HG03575 (cell line): Measurements from ENCODE around the gene SLC1A3.
"Not testable (repeated sequence)": the region's sequence is repeated elsewhere in the genome, so short reads cannot be mapped to it uniquely, and the experiment has no call there.

Experiments
- ATAC-seq: cut with Tn5 transposase; IDR thresholded peaks from one replicate; pipeline ENCODE4 v1.9.1; 2021; ENCODE audit not compliant: unreplicated experiment, insufficient number of reproducible peaks, low FRiP score; ENCODE audit errors: extremely low read depth

SLC1A3 gene

DNA sequence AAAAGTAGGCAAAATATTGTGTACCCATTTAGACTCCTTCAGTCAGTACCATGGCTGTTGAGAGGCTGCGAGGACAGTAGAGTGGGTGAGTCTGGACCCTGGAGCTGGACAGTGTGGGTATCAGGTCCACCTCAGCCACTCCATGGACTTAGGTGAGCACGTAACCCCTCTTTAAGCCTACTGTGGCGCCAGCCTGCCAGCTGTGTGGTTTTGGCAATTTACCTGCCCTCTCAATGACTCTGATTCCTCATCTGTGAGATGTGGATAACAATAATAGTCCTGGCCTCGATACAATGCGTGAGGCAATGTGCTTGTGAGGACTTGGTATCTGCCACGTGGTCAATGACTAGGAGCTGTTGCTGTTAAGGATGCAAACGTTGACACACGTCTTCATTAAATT is 17.9 kb downstream of the SLC1A3 start:
- ATAC-seq, result no peak

DNA sequence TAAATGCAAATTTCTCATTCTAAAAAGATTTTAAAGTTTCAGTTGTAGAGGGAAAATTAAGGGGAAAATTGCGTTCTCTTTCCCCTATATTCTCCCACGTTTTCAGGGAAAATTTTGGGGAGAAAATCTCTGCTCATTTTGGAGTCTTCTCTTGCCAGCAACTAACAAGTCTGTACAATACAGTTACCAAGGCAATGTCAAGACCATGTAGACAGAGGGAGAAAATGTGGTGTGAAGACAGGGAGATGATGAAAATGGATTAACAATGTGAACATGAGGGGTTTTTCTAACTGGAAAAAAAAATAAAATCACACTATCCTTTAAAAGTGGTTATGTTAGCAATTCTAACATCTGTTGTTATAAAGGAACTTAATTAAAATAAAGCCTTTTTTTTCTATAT is 22.3 kb downstream of the SLC1A3 start:
- ATAC-seq, result no peak

DNA sequence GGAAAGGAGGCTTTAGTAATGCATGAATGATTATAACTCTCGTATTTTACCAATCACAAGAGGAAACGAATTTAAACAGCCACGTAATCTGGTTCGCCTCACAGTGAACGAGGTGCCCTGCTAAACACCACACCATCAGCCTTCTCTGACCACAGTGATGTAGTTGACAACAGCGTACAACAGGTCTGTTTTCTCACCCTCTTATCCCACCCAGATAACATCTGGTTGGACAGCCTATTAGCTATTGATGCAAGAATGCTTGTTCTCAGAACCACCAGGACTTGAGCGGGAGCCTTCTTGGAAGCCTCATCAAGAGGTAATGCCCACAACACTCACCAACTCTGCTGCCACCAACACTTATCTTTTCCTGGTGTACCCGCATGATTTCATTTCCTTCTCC is 23.3 kb downstream of the SLC1A3 start:
- no peak for ATAC-seq

DNA sequence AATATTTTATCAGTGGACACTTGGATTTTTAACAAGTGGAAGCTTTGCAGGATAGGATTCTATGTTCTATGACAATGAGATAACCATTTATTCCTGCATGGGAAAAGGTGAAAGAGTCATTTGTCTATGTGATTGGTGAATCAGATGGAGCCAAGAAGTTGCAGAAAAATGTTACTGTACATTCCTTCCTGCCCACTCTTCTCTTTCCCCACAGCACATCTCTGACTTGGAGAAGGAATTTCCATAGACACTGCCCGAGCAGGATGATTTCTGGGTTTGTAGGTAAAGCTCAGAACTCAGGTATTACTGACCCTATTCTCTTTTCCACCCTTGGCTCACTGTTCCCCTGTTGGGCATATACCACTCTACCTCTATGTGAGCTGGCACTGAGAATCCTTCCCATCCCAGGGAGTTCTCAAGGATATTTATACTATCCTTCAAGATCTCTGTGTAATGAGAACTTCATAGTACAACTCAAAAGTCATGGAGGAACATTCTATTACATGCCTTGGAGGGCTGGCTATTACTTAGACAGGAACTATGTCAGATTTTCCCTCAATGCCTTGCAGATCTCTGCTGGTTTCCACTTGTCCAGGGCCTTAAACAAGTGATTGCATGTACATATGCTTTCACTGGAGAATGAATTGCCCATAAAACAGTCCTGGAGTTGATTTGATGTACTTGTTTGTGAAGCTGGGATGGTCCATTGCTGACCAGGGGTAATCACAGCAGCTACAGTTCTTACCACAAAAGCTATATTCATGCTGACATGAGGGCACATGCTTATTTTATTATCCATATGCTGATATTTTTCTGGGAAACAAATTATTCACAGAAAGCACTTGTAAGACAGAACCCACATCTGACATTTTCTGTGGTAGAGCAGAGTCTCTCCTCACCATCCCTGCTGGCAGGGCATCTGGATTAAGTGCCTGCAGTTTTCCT is 24.1 kb downstream of the SLC1A3 start:
- no peak for ATAC-seq

DNA sequence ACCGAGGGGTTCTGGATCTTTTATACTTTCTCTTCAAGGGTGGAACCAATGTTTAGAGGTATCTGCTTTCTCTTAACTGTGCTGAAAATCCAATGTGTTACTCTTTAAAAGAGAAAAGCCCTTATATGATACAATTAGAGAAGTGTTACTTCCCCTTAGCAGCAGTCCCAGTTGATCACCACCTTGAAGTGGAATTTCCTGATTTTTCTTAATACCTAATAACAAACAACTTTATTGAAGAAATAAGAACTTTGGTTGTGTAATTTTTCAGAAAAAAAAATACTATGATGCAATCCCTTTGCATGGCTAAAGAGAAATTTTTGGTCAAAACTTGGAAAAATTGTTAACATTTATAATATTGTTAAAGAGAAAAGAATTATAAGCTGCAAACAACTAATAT is 24.7 kb downstream of the SLC1A3 start:
- no peak for ATAC-seq

DNA sequence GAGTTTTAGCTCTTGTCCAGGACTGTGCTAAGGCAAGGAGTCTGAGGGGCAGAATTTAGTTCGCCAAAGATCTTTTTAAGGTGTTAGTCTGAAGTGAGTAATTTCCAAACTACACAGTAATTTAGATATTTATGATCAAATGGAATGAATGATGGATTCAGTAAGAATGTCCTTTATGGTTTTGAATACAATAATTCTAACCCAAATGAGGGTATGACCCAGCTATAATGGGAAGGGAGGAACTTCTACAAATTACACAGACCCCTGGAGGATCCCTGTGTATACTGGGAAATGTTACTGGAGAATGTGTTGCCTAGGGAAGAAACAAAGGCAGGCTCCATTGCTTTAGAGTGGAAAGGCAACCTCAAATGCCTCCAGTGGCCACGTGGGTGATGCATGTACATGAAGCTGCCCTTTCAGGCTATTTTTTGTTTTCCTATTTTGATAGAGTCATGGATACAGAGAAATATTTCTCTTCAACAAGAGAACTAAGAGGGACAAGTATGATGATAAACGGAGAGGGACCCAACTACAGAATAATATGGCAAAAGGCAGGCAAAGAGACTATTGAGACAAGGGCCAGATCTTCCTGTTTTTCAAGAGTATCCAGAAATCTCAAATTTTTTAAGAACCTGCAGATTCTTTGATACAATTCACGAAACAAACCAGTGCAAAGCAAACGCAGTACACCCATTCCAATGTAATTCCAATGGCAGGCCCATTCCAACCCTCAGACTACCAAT is 25.4 kb downstream of the SLC1A3 start:
- no peak for ATAC-seq

DNA sequence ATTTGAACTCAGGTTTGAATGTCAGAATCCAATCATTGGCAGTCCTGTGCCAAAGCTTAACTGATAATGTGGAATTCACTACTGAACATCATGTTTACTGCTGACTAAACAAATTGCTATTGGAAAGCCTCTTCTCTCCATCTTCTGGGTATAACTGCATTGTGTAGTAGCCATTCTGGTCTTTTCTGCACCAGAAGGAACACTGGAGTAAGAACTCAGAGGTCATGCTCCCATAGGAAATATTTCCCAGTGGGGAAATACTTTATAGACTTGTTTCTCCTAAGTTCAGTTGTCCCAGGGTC is 25.9 kb downstream of the SLC1A3 start:
- no peak for ATAC-seq

DNA sequence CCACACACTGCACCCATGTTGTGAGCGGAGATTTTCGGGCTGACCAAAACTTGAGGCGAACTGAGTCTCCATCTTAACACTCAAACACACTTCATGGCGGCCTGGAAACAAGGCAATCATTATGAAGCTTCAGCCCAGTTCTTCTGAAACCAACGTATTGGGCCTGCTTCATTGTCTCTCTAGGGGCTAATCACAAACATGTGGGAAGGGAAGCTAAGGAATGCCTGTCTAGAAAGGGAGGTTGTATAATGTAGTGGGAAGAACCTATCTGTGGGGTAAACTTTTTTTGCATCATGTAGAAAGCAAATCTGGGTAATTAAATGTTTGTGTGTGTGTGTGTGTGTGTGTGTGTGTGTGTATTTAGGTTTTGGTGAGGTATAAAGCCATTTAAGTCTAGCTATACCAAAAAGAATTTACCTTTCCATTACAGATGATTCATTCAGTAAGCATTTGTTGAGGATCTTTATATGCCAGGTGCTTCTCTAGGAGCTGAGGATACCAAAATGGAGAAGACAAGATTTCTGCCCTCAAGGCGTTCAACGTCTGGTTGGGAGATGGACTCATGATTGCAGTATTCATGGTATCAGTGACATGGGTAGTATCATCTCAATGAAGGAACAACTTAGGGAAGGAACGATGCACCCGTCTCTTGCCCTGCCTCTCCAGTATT is 29.4 kb downstream of the SLC1A3 start:
- ATAC-seq, result no peak

DNA sequence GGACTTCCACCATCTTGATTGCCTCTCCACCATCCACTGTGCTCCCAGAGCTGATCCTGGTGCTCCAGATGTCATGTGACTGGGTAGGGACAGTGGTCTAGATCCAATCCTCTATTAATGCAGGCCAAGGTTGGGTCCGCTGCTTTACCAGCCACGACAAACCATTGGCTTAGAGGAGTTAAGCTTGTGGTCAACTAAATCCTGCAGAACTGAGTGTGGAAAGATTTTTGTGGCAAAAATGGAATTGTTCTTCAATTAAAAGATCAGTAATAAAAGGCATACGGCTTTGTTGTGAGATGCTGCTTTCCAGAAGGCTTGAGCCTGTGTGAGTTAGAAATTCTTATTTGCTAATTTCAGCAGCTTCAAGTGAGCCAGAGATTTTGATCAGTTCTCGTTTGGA is 30.7 kb downstream of the SLC1A3 start:
- ATAC-seq, result no peak

DNA sequence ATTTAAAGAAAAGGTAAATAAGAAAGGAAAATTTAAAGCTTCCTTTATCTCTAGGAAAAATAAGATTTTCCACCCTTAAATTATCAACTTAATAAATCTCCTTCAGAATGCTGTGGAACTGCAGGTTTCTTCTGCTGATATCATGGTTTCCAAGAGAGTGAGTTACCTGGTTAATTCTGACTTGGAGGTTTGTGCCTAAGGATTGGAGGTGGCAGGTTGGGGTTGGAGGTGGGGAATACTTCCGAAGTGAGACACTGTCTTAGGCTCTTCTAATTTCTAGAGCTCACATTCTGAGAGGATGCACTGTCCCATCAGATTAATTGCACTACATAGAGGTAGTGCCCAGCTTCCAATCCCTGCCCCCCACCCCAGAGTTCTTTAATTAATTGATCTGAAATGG is 31.1 kb downstream of the SLC1A3 start:
- no peak for ATAC-seq

DNA sequence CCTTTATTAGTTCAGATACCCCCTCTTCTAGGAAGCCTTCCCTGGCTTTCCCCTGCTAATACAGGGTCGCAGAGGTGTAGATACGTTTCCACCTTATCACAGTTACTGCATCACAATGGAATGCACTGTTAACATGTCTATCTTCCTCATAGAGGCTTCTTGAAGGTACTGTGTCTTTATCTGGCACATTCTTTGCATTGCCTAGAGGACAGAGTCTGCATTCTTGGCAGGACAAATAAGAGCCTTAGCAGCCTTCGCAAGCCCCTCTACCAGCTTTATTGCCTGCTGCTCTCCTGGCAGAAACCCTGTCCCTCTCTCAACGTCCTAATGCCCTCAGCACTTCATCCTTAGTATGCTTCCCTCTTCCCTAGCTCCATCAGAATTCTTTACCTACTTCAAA is 31.6 kb downstream of the SLC1A3 start:
- no peak for ATAC-seq

DNA sequence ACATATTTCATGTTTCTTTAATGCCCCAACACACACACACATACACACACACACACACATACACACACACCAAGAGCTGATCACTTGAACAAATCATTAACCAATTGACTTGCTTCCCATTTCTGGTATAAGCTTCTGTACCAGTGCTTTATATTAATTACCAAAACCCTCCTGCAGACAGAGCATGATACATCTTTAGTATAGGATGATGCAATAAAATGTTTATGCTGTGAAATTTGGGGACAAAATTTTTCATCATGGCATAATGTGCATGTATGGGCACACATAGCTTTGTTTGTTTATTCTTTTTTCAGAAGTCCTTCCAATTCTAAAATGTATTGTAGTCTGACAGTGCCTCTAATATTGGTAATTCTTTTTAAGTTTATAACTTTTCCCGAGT is 34.5 kb downstream of the SLC1A3 start:
- ATAC-seq, result no peak

DNA sequence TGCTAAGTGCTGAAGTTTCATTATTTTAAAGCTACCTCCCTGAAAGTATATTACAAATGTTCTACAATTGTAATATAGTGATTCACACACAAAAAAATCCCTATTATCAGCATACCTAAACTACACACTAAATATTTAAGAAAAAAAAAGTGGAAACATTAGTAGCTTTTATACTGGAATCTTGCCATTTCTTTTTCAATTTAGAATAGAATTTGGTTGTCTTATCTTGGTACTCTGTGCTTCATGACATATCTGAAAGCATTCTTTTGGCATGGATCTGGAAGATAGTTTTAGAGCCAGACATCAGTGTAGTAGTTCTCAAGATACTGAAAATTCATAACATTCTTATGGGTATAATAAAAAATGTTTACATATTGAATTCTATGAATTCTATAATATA is 35.0 kb downstream of the SLC1A3 start:
- no peak for ATAC-seq

DNA sequence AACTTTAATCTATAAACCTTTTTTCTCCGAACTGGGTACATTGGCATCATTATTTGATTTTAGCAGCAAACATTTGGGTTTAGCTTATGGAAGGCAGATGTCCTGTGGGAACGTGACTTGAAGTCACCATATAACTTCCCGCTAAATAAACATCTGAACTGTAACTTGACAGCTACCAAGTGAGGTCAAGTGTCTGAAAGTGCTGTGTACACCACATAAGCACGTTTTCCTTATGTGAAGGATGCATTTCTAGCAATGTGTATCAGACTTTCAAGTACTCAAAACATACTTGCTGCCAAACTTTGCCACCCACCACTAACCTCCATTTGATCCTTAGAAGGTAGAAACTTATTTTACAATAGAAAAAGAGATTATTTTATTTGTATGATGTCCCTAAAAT is 35.7 kb downstream of the SLC1A3 start:
- ATAC-seq, result no peak

DNA sequence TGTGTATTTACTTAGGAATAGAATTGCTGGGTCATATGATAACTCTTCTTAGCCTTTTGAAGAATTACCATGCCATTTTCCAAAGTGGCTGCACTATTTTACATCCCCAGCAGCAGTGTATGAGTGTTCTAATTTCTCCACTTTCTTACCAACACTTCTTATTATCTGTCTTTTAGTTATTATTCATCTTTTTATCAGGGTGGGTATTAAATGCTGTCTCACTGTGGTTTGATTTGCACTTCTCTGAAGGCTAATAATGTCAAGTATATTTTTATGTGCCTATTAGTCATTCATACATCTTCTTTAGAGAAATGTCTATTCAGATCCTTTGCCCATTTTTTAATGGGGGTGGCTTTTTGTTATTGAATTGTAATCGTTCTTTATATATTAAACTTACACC is 36.8 kb downstream of the SLC1A3 start:
- no peak for ATAC-seq

DNA sequence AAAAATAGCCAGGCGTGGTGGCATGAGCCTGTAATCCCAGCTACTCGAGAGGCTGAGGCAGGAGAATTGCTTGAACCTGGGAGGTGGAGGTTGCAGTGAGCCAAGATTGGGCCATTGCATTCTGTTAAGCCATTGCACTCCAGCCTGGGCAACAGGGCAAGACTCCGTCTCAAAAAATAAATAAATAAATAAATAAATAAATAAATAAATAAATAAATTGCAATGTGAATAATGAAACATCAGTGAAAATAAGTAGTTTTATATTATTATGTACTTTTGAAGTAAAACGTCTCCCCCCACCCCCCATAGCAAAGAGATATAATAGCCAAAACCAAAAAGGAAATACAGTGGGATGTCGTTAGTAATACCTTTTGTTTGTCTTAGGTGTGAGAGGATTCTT is 37.4 kb downstream of the SLC1A3 start:
- ATAC-seq, result not testable (repeated sequence)

DNA sequence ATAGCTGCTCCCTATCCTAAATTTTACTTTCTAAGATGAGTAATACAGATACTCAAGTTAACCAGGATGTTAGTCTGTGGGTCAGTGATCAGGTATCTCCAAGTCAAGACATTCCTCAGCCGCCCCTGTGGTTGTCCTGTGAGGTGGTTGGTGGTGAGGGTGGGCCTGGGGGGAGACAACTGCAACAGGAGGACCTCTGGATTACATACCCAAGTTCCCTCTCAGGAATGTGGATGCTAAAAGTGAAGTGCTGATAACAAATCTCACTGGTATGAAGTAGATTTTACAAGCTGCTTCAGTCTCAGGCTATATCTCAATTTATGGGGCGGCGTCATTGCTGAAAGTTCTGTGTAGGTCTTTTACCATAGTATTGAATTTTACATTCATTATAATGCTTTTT is 38.3 kb downstream of the SLC1A3 start:
- no peak for ATAC-seq

DNA sequence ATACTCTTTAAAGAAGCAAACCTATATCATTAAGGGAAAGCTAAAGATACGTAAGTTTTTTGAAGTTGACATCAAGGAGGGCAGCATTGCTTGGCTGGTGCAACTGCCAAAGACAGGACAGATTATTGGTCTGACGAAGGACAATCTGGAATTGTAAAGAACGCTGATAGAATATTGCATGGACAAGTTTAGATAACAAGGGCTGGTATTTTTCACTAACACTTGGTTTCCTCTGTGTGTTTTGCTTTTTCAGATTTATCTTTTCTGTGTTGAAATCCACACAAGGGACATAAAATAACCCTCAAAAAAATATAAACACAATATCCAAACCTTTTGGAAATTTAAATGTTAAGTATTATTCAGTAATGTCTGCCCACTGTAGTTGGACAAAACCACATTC is 39.7 kb downstream of the SLC1A3 start:
- no peak for ATAC-seq

DNA sequence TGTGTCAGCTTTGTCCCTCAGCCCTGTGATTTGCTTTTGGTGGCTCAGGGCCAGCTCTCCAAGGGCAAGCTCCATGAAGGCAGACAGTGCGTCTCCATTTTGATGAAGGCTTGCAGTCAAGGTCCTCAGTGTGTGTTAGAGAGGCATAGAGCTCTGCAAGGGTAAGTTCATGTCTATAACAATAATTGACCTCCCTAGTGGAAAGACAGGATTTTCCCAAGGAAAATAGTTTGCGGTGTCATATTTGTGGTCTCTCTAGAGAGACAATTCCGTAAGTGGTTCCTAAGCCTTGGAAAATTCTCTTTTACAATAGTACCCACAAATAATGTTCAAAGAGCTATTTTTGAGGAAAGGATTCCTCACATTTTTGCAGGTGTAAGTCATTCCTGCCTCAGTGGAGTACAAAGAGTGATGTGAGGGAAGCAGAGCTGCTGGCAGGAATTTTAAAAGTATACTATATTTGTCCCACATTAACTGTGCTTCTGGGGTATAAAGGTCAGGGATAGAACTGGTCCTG is 40.2 kb downstream of the SLC1A3 start:
- no peak for ATAC-seq

DNA sequence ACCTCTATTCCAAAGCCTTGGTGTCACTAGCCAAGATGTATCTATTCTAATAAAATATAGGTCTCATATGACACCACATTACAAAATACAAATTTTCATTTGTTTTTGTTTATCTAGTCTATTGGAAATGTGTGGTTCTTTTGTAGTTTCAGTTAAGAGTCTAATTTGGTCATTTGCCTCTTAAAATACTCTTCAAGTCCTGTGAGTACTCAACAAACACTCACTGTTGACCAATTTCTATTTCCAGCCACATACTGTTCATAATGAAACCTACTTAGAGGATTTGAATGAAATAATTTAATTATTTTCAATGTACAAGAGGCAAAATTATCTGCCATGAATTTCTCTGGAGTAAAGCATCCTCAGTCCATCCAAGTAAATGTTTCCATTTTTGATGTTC is 40.6 kb downstream of the SLC1A3 start:
- ATAC-seq, result no peak
